Measurements from ENCODE around the gene EPHB2. TPM values are rescaled to one million over a fixed set of nuclear protein-coding genes. Genes with fewer than 3 reads are reported as not detected.

Gene EPHB2
- total RNA-seq, 1 donor from 2014 or later: 130 TPM

GRCh38 chr1:22857661-22858060 lies 147.0 kb downstream of the EPHB2 start:
- Mint-ChIP-seq H3K9me3 (no peaks in the 10 kb centered on the region), H3K27ac (no peak overlapping the region), H3K4me1 (peaks cover 27% of the 10 kb centered on the region), H3K4me3 (no peak overlapping the region), H3K36me3 (peaks cover 10% of the 10 kb centered on the region), H3K27me3 (ENCODE audit: low read depth) (no peaks in the 10 kb centered on the region)
- DNase-seq (ENCODE audit: low spot score in 2 of 2, unreplicated experiment in 2 of 2): no peak
- TF ChIP-seq, protein P1, sequence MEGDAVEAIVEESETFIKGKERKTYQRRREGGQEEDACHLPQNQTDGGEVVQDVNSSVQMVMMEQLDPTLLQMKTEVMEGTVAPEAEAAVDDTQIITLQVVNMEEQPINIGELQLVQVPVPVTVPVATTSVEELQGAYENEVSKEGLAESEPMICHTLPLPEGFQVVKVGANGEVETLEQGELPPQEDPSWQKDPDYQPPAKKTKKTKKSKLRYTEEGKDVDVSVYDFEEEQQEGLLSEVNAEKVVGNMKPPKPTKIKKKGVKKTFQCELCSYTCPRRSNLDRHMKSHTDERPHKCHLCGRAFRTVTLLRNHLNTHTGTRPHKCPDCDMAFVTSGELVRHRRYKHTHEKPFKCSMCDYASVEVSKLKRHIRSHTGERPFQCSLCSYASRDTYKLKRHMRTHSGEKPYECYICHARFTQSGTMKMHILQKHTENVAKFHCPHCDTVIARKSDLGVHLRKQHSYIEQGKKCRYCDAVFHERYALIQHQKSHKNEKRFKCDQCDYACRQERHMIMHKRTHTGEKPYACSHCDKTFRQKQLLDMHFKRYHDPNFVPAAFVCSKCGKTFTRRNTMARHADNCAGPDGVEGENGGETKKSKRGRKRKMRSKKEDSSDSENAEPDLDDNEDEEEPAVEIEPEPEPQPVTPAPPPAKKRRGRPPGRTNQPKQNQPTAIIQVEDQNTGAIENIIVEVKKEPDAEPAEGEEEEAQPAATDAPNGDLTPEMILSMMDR (IDR thresholded peaks at IDR 0.05; ENCODE audit: unreplicated experiment): no peak

DNA sequence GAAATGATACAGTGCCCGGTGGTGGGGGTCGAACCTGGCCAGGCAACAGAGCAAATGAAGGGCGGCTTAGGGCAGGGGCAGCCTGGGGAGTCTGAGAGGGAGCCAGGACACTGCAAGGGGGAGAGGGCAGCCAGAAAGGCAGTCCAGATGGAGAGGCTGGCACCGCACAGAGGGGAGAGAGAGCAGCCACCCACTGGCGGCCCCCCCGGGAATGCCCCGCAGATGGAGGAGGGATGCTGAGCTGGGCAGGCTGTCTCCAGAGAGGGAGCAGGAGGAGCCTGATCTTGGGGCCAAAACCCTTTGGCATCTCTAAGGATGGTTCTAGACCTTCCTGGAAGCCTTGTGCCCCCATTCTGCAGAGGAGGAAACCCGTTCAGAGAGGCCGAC lies 149.8 kb downstream of the EPHB2 start:
- peaks cover 14% of the 10 kb centered on the region for H3K36me3 Mint-ChIP-seq
- DNase-seq (ENCODE audit: low spot score in 2 of 2, unreplicated experiment in 2 of 2): no peak
- H3K27ac Mint-ChIP-seq: peak overlapping the region; percentile 59
- no peaks in the 10 kb centered on the region for H3K27me3 Mint-ChIP-seq (ENCODE audit: low read depth)
- no peaks in the 10 kb centered on the region for H3K9me3 Mint-ChIP-seq
- H3K4me3 Mint-ChIP-seq: no peak overlapping the region
- TF ChIP-seq, protein P1 (IDR thresholded peaks at IDR 0.05; ENCODE audit: unreplicated experiment): no peak
- H3K4me1 Mint-ChIP-seq: peaks cover 10% of the 10 kb centered on the region

DNA sequence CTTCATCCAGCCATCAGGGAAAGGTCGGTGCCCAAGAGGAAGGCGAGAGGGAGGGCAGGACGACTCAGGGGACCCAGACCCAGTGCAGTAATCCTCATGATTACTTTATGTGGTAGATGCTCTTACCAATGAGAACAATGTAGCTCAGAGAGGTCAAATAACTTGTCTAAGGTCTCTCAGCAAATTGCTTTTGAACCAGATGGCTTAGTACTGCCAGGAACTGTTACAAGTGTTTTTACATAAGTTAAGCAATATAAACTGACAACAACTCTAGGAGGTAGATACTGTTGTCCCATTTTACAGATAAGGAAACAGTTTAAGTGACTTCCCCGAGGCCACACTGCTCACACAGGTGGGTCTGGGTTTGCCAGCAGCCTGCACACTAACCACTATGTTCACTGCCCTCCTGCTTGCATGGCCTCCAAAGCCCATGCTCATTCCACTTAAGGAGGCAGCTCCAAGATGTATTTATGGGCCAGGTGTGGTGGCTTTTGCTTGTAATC lies 150.3 kb downstream of the EPHB2 start:
- Mint-ChIP-seq H3K9me3 (no peaks in the 10 kb centered on the region), H3K4me3 (no peak overlapping the region), H3K36me3 (peaks cover 19% of the 10 kb centered on the region), H3K27me3 (ENCODE audit: low read depth) (no peaks in the 10 kb centered on the region), H3K27ac (peak overlapping the region; percentile 59), H3K4me1 (peaks cover 7% of the 10 kb centered on the region)
- DNase-seq (ENCODE audit: low spot score in 2 of 2, unreplicated experiment in 2 of 2): no peak
- TF ChIP-seq, protein P1 (IDR thresholded peaks at IDR 0.05; ENCODE audit: unreplicated experiment): no peak

- peak; percentile 34 to 79 for DNase-seq (ENCODE audit: low spot score in 2 of 2, unreplicated experiment in 2 of 2)
- H3K36me3 Mint-ChIP-seq: peaks cover 28% of the 10 kb centered on the region
- no peaks in the 10 kb centered on the region for H3K27me3 Mint-ChIP-seq (ENCODE audit: low read depth)
- TF ChIP-seq, protein P1 (IDR thresholded peaks at IDR 0.05; ENCODE audit: unreplicated experiment): peak; percentile 95
- H3K4me3 Mint-ChIP-seq: no peak overlapping the region
- H3K9me3 Mint-ChIP-seq: no peaks in the 10 kb centered on the region
- peaks cover 7% of the 10 kb centered on the region for H3K4me1 Mint-ChIP-seq
- peak overlapping the region; percentile 86 for H3K27ac Mint-ChIP-seq
Measured at GRCh38 chr1:22861764-22862440, 151.3 kb downstream of the EPHB2 start.

- H3K27ac Mint-ChIP-seq: no peak overlapping the region
- H3K4me3 Mint-ChIP-seq: no peak overlapping the region
- TF ChIP-seq, protein P1 (IDR thresholded peaks at IDR 0.05; ENCODE audit: unreplicated experiment): no peak
- peaks cover 7% of the 10 kb centered on the region for H3K4me1 Mint-ChIP-seq
- no peaks in the 10 kb centered on the region for H3K9me3 Mint-ChIP-seq
- H3K27me3 Mint-ChIP-seq (ENCODE audit: low read depth): no peaks in the 10 kb centered on the region
- peaks cover 31% of the 10 kb centered on the region for H3K36me3 Mint-ChIP-seq
- no peak for DNase-seq (ENCODE audit: low spot score in 2 of 2, unreplicated experiment in 2 of 2)
Measured at GRCh38 chr1:22862752-22863151, 152.1 kb downstream of the EPHB2 start.
